NB4 (cell line): ENCODE measurements around the gene FXN.
"Not testable (repeated sequence)": the region's sequence is repeated elsewhere in the genome, so short reads cannot be mapped to it uniquely, and the experiment has no call there.

Experiments
- DNase-seq: peaks from one replicate; pipeline ENCODE4 v3.0.0; 2010; ENCODE audit warnings: low read depth
- H3K4me3 ChIP-seq: one replicate; pipeline ENCODE4 v1.5.1; 2011; ENCODE audit warnings: mild to moderate bottlenecking, low read depth, low read length, moderate library complexity
- CTCF ChIP-seq: IDR thresholded peaks from one replicate; pipeline ENCODE4 v1.5.1; 2012; ENCODE audit warnings: low read depth, low read length
- MAX ChIP-seq: IDR thresholded peaks from 2 replicates; pipeline ENCODE4 v1.6.1; 2011; ENCODE audit warnings: low read depth, low read length
- MYC ChIP-seq: IDR thresholded peaks from 2 replicates; pipeline ENCODE4 v1.6.1; 2011; ENCODE audit warnings: low read depth, low read length
- POLR2A ChIP-seq: IDR thresholded peaks from 2 replicates; pipeline ENCODE4 v1.6.1; 2011; ENCODE audit warnings: mild to moderate bottlenecking; ENCODE audit not compliant: insufficient read length; ENCODE audit errors: extremely low read depth

Gene FXN

GRCh38 chr9:69089491-69089890, 53.9 kb downstream of the FXN start:
- no peak for DNase-seq
- H3K4me3 ChIP-seq: no peak overlapping the region
- no peak for TF ChIP-seq MAX
- TF ChIP-seq POLR2A: no peak
- TF ChIP-seq MYC: no peak
- no peak for TF ChIP-seq CTCF

GRCh38 chr9:69090140-69090750, 54.7 kb downstream of the FXN start:
- no peak overlapping the region for H3K4me3 ChIP-seq
- no peak for DNase-seq
- TF ChIP-seq MAX (no peak), CTCF (no peak), MYC (no peak), POLR2A (no peak)

- no peak overlapping the region for H3K4me3 ChIP-seq
- TF ChIP-seq MAX (no peak), CTCF (no peak)
- no peak for DNase-seq
Measured at GRCh38 chr9:69090946-69091345, 55.4 kb downstream of the FXN start.

GRCh38 chr9:69093471-69094103, 58.0 kb downstream of the FXN start:
- TF ChIP-seq MYC (no peak), POLR2A (no peak), MAX (no peak), CTCF (no peak)
- no peak for DNase-seq
- no peak overlapping the region for H3K4me3 ChIP-seq

- not testable (repeated sequence) for DNase-seq, H3K4me3 ChIP-seq
Measured at GRCh38 chr9:69094361-69095135, 59.0 kb downstream of the FXN start.

- TF ChIP-seq POLR2A (no peak), CTCF (no peak), MAX (no peak), MYC (no peak)
- DNase-seq: no peak
- H3K4me3 ChIP-seq: no peak overlapping the region
Measured at GRCh38 chr9:69097064-69097463, 61.5 kb downstream of the FXN start.
